Astrocyte (in vitro differentiated cells and primary cell): Measurements from ENCODE around the gene CHMP2A. TPM values are rescaled to one million over a fixed set of nuclear protein-coding genes. Genes with fewer than 3 reads are reported as not detected.

Source experiments
- DNase-seq: peaks from one replicate; pipeline ENCODE4 v3.0.0-alpha.2; 2010; ENCODE audit warnings: low read depth
- FAIRE-seq: peaks from 2 replicates; lab custom pipeline; 2011; peaks lifted over from hg19 to GRCh38; lab: Jason Lieb, UNC
- H2AFZ ChIP-seq: 2 replicates; pipeline ENCODE4 v1.6.0; 2012; ENCODE audit warnings: low read depth, low read length, inconsistent platforms
- H3K27ac ChIP-seq: 2 replicates; pipeline ENCODE4 v1.5.1; 2011; ENCODE audit warnings: low read depth, low read length, inconsistent platforms
- H3K27me3 ChIP-seq: 2 replicates; pipeline ENCODE4 v1.6.0; 2011; ENCODE audit warnings: low read length, inconsistent platforms; ENCODE audit not compliant: insufficient read depth
- H3K36me3 ChIP-seq: 2 replicates; pipeline ENCODE4 v1.5.1; 2011; ENCODE audit warnings: low read length, inconsistent platforms; ENCODE audit not compliant: insufficient read depth
- H3K4me1 ChIP-seq: 2 replicates; pipeline ENCODE4 v1.5.1; 2011; ENCODE audit warnings: low read length, inconsistent platforms; ENCODE audit not compliant: insufficient read depth
- H3K4me2 ChIP-seq: 2 replicates; pipeline ENCODE4 v1.6.0; 2012; ENCODE audit warnings: low read length, inconsistent platforms
- H3K4me3 ChIP-seq: 2 replicates; pipeline ENCODE4 v1.5.1; 2011; ENCODE audit warnings: low read depth, mild to moderate bottlenecking, low read length, inconsistent platforms; ENCODE audit not compliant: insufficient read depth
- H3K79me2 ChIP-seq: 2 replicates; pipeline ENCODE4 v1.6.0; 2012; ENCODE audit warnings: mild to moderate bottlenecking, low read length, inconsistent platforms; ENCODE audit not compliant: insufficient read depth
- H3K9ac ChIP-seq: 2 replicates; pipeline ENCODE4 v1.6.0; 2012; ENCODE audit warnings: mild to moderate bottlenecking, low read length, inconsistent platforms
- H3K9me3 ChIP-seq: 2 replicates; pipeline ENCODE4 v1.5.1; 2012; ENCODE audit warnings: low read depth, mild to moderate bottlenecking, low read length, inconsistent platforms; ENCODE audit not compliant: insufficient read depth
- H4K20me1 ChIP-seq: 2 replicates; pipeline ENCODE4 v1.6.0; 2012; ENCODE audit warnings: low read length, inconsistent platforms; ENCODE audit not compliant: insufficient read depth
- H3K27ac Mint-ChIP-seq: one replicate; pipeline ENCODE4 v1.8.0; 2021; ENCODE audit warnings: mild to moderate bottlenecking, mixed read lengths; ENCODE audit not compliant: unreplicated experiment
- H3K27me3 Mint-ChIP-seq: one replicate; pipeline ENCODE4 v1.8.0; 2021; ENCODE audit warnings: low read depth, mixed read lengths; ENCODE audit not compliant: unreplicated experiment
- H3K36me3 Mint-ChIP-seq: one replicate; pipeline ENCODE4 v1.8.0; 2021; ENCODE audit warnings: low read depth, mixed read lengths; ENCODE audit not compliant: unreplicated experiment
- H3K4me1 Mint-ChIP-seq: one replicate; pipeline ENCODE4 v1.8.0; 2021; ENCODE audit warnings: low read depth, mixed read lengths; ENCODE audit not compliant: unreplicated experiment
- H3K4me3 Mint-ChIP-seq: one replicate; pipeline ENCODE4 v1.8.0; 2021; ENCODE audit warnings: mild to moderate bottlenecking, moderate library complexity, mixed read lengths; ENCODE audit not compliant: unreplicated experiment
- H3K9me3 Mint-ChIP-seq: one replicate; pipeline ENCODE4 v1.8.0; 2021; ENCODE audit warnings: mild to moderate bottlenecking, mixed read lengths; ENCODE audit not compliant: unreplicated experiment
- CTCF ChIP-seq: IDR thresholded peaks from 2 replicates; pipeline ENCODE4 v1.5.1; 2011; ENCODE audit warnings: low read depth, mild to moderate bottlenecking, inconsistent platforms, low read length, moderate library complexity; ENCODE audit not compliant: insufficient read depth
- EZH2 ChIP-seq: IDR thresholded peaks from 2 replicates; pipeline ENCODE4 v1.6.1; 2012; ENCODE audit warnings: mild to moderate bottlenecking, low read length, inconsistent platforms; ENCODE audit not compliant: insufficient read depth
- total RNA-seq: library from RNA; stranded (reverse); gene quantifications from 2 replicates; pipeline ENCODE4 v1.2.1, GENCODE V29; 2021

The CHMP2A gene
- total RNA-seq, 1 donor from 2014 or later: 71.3 TPM

- Histone ChIP-seq H3K27ac (no peak overlapping the region), H3K9ac (peak overlapping the region; percentile 97), H4K20me1 (peaks cover 64% of the 10 kb centered on the region), H3K4me3 (peak overlapping the region; percentile 88), H2AFZ (no peak overlapping the region), H3K4me2 (peak overlapping the region; percentile 98), H3K4me1 (peaks cover 16% of the 10 kb centered on the region), H3K36me3 (peaks cover 40% of the 10 kb centered on the region), H3K79me2 (peaks cover 65% of the 10 kb centered on the region), H3K27me3 (peaks cover 4% of the 10 kb centered on the region), H3K9me3 (no peaks in the 10 kb centered on the region)
- Mint-ChIP-seq H3K4me1 (peaks cover 17% of the 10 kb centered on the region), H3K9me3 (peaks cover 2% of the 10 kb centered on the region), H3K36me3 (peaks cover 20% of the 10 kb centered on the region), H3K4me3 (peak overlapping the region; percentile 98), H3K27me3 (peaks cover 5% of the 10 kb centered on the region), H3K27ac (peak overlapping the region; percentile 92)
- no peak for FAIRE-seq
- no peak for DNase-seq
- no peak for TF ChIP-seq CTCF
- TF ChIP-seq EZH2: no peak
Observed at GRCh38 chr19:58546019-58546530, 8.8 kb downstream of the CHMP2A start.

GRCh38 chr19:58545286-58546018 is 9.5 kb downstream of the CHMP2A start:
- FAIRE-seq (no peak), DNase-seq (no peak)
- Histone ChIP-seq H3K4me2 (peak overlapping the region; percentile 98), H4K20me1 (peaks cover 58% of the 10 kb centered on the region), H3K9me3 (no peaks in the 10 kb centered on the region), H3K36me3 (peaks cover 33% of the 10 kb centered on the region), H3K4me3 (peak overlapping the region; percentile 88), H3K9ac (peak overlapping the region; percentile 97), H2AFZ (no peak overlapping the region), H3K27ac (peak overlapping the region; percentile 89), H3K79me2 (peaks cover 59% of the 10 kb centered on the region), H3K4me1 (peaks cover 16% of the 10 kb centered on the region), H3K27me3 (peaks cover 4% of the 10 kb centered on the region)
- peaks cover 2% of the 10 kb centered on the region for H3K9me3 Mint-ChIP-seq
- no peak for TF ChIP-seq CTCF
- no peak for TF ChIP-seq EZH2
- peaks cover 18% of the 10 kb centered on the region for H3K36me3 Mint-ChIP-seq
- peaks cover 6% of the 10 kb centered on the region for H3K27me3 Mint-ChIP-seq
- peaks cover 17% of the 10 kb centered on the region for H3K4me1 Mint-ChIP-seq
- peak overlapping the region; percentile 92 for H3K27ac Mint-ChIP-seq
- peak overlapping the region; percentile 98 for H3K4me3 Mint-ChIP-seq
